NB4 (cell line): ENCODE results near the gene CNTN5.

Experiments
- DNase-seq: peaks from one replicate; pipeline ENCODE4 v3.0.0; 2010; ENCODE audit warnings: low read depth
- H3K4me3 ChIP-seq: one replicate; pipeline ENCODE4 v1.5.1; 2011; ENCODE audit warnings: mild to moderate bottlenecking, low read depth, low read length, moderate library complexity
- CTCF ChIP-seq: IDR thresholded peaks from one replicate; pipeline ENCODE4 v1.5.1; 2012; ENCODE audit warnings: low read depth, low read length
- MAX ChIP-seq: IDR thresholded peaks from 2 replicates; pipeline ENCODE4 v1.6.1; 2011; ENCODE audit warnings: low read depth, low read length
- MYC ChIP-seq: IDR thresholded peaks from 2 replicates; pipeline ENCODE4 v1.6.1; 2011; ENCODE audit warnings: low read depth, low read length
- POLR2A ChIP-seq: IDR thresholded peaks from 2 replicates; pipeline ENCODE4 v1.6.1; 2011; ENCODE audit warnings: mild to moderate bottlenecking; ENCODE audit not compliant: insufficient read length; ENCODE audit errors: extremely low read depth

The CNTN5 gene

GRCh38 chr11:99568808-99569207 is 548.1 kb downstream of the CNTN5 start:
- no peak for DNase-seq
- no peak overlapping the region for H3K4me3 ChIP-seq
- TF ChIP-seq MAX = no peak

- no peak overlapping the region for H3K4me3 ChIP-seq
- no peak for DNase-seq
- TF ChIP-seq MYC = no peak
- TF ChIP-seq MAX = no peak
- TF ChIP-seq POLR2A = no peak
- no peak for TF ChIP-seq CTCF
Observed at GRCh38 chr11:99571094-99571493, 550.3 kb downstream of the CNTN5 start.

GRCh38 chr11:99584830-99585229 is 564.1 kb downstream of the CNTN5 start:
- TF ChIP-seq POLR2A (no peak), MYC (no peak), CTCF (no peak), MAX (no peak)
- no peak overlapping the region for H3K4me3 ChIP-seq
- DNase-seq = no peak

GRCh38 chr11:99585606-99586005 is 564.9 kb downstream of the CNTN5 start:
- H3K4me3 ChIP-seq = no peak overlapping the region
- TF ChIP-seq MAX (no peak), MYC (no peak), POLR2A (no peak), CTCF (no peak)
- DNase-seq = no peak

- TF ChIP-seq POLR2A = no peak
- no peak for TF ChIP-seq MAX
- TF ChIP-seq CTCF = no peak
- no peak for TF ChIP-seq MYC
- no peak overlapping the region for H3K4me3 ChIP-seq
- no peak for DNase-seq
Observed at GRCh38 chr11:99589771-99590170, 569.0 kb downstream of the CNTN5 start.

GRCh38 chr11:99592266-99592665 is 571.5 kb downstream of the CNTN5 start:
- no peak overlapping the region for H3K4me3 ChIP-seq
- DNase-seq = no peak
- TF ChIP-seq MAX = no peak
- no peak for TF ChIP-seq CTCF
- TF ChIP-seq POLR2A = no peak
- no peak for TF ChIP-seq MYC
